Panc1 (cell line): ENCODE data around the gene ALKBH7. TPM values are rescaled to one million over a fixed set of nuclear protein-coding genes. Genes with fewer than 3 reads are reported as not detected.

ENCODE experiments used
- ATAC-seq: fragments of 200-7000 bp; cut with Tn5 transposase; 2 replicates; pipeline ENCODE4 v1.9.1; 2020; ENCODE audit warnings: mild to moderate bottlenecking, moderate library complexity
- BruUV-seq: library from RNA; stranded (reverse); fragments of 400-500 nt; replicated peaks from 2 replicates; lab custom pipeline; 2021; lab: Mats Ljungman, UMichigan
- CTCF ChIA-PET: fragments of 300-600 bp; sonication (Branson Sonifier 250); formaldehyde crosslinking; loops from one replicate; lab custom pipeline; 2022; ENCODE audit warnings: antibody characterized with exemption; lab: Charles Lee
- POLR2A ChIA-PET: fragments of 300-600 bp; sonication (Branson Sonifier 250); formaldehyde crosslinking; loops from one replicate; lab custom pipeline; 2022; ENCODE audit warnings: antibody characterized with exemption; lab: Charles Lee
- DNase-seq: peaks from one replicate; pipeline ENCODE4 v3.0.0-alpha.2; 2010; ENCODE audit warnings: low read depth, low spot score
- H3K27ac ChIP-seq: 2 replicates; pipeline ENCODE4 v1.5.1; 2011; ENCODE audit warnings: mild to moderate bottlenecking, low read length, inconsistent platforms
- H3K27me3 ChIP-seq: fragments of 200-500 bp; sonication (Bioruptor generic); 2 replicates; pipeline ENCODE4 v1.6.0; 2014; ENCODE audit warnings: low read length, inconsistent platforms; ENCODE audit not compliant: control insufficient read depth, insufficient read depth
- H3K36me3 ChIP-seq: fragments of 200-500 bp; sonication (Bioruptor generic); 2 replicates; pipeline ENCODE4 v1.5.1; 2014; ENCODE audit warnings: inconsistent platforms, mild to moderate bottlenecking, low read length, moderate library complexity; ENCODE audit not compliant: control insufficient read depth, insufficient read depth
- H3K4me1 ChIP-seq: 2 replicates; pipeline ENCODE4 v1.5.1; 2011; ENCODE audit warnings: inconsistent platforms, mild to moderate bottlenecking, low read length, moderate library complexity; ENCODE audit not compliant: control insufficient read depth, insufficient read depth
- H3K4me3 ChIP-seq, 2 experiments: 2 replicates each; pipeline ENCODE4 v1.5.1; 2011 to 2012; ENCODE audit warnings: low read depth in 2 of 2, low read length in 2 of 2, mild to moderate bottlenecking in 2 of 2, inconsistent platforms in 1 of 2, moderate library complexity in 1 of 2
- H3K9me3 ChIP-seq: fragments of 200-500 bp; sonication (Bioruptor generic); 2 replicates; pipeline ENCODE4 v1.5.1; 2014; ENCODE audit warnings: low read depth, mild to moderate bottlenecking, inconsistent platforms, low read length, moderate library complexity; ENCODE audit not compliant: control insufficient read depth, insufficient read depth
- CTCF ChIP-seq: fragments of 450-650 bp; IDR thresholded peaks from 2 replicates; pipeline ENCODE4 v1.5.1; 2017; ENCODE audit warnings: mild to moderate bottlenecking
- POLR2AphosphoS5 ChIP-seq: IDR thresholded peaks from 2 replicates; pipeline ENCODE4 v1.6.1; 2012; ENCODE audit warnings: mild to moderate bottlenecking, low read depth, low read length, moderate library complexity
- REST ChIP-seq, 2 experiments: IDR thresholded peaks; 2 replicates each; pipeline ENCODE4 v1.6.1; 2011 to 2012; ENCODE audit warnings: low read depth in 2 of 2, control low read depth in 1 of 2, low read length in 1 of 2, mild to moderate bottlenecking in 1 of 2, moderate library complexity in 1 of 2; ENCODE audit not compliant: insufficient read depth in 1 of 2
- SIN3A ChIP-seq: IDR thresholded peaks from 2 replicates; pipeline ENCODE4 v1.6.1; 2012; ENCODE audit warnings: low read depth, mild to moderate bottlenecking, low read length, moderate library complexity, borderline replicate concordance; ENCODE audit not compliant: insufficient read depth
- TCF7L2 ChIP-seq: IDR thresholded peaks from 2 replicates; pipeline ENCODE4 v1.6.1; 2011; ENCODE audit warnings: mild to moderate bottlenecking, low read depth, low read length, inconsistent platforms
- in situ Hi-C: cut with HindIII; loops from 2 replicates; pipeline ENCODE4 v1.10.0; 2016; ENCODE audit warnings: low sequenced_read_pairs, low pct_unique_long_range_greater_than_20kb
- intact Hi-C: fragments of 100-400 bp; cut with micrococcal nuclease; formaldehyde crosslinking; loops from one replicate; pipeline ENCODE4 v1.10.0; 2022; ENCODE audit not compliant: unreplicated experiment
- total RNA-seq: library from RNA; stranded (reverse); gene quantifications from one replicate; pipeline ENCODE4 v1.2.1, GENCODE V29; 2021; ENCODE audit not compliant: unreplicated experiment

ALKBH7 gene
- total RNA-seq, 1 experiment from 2014 or later, result 65.0 TPM

GRCh38 chr19:6415591-6416190 lies 43.1 kb downstream of the ALKBH7 start:
- DNase-seq (no peak), ATAC-seq (no peak)
- Histone ChIP-seq H3K4me1 (no peaks in the 10 kb centered on the region; the same call in 1 of the 2 replicates), H3K36me3 (peaks cover 7% of the 10 kb centered on the region; the same call in 1 of the 2 replicates), H3K27me3 (no peaks in the 10 kb centered on the region), H3K9me3 (no peaks in the 10 kb centered on the region), H3K27ac (no peak overlapping the region), H3K4me3 (no peak overlapping the region)
- ChIA-PET POLR2A (no interaction called here), CTCF (no interaction called here)
- in situ Hi-C loops (no loop called here), intact Hi-C loops (no loop called here)
- BruUV-seq, result no TSS peak
- TF ChIP-seq SIN3A, result no peak
- TF ChIP-seq POLR2AphosphoS5, result no peak
- TF ChIP-seq TCF7L2, result no peak
- TF ChIP-seq REST (IDR thresholded peaks at IDR 0.05; ENCODE audit: insufficient read depth in 1 of 2, low read depth in 2 of 2, low read length in 1 of 2), result no peak
- no peak for TF ChIP-seq CTCF

GRCh38 chr19:6416658-6417405 lies 44.2 kb downstream of the ALKBH7 start:
- no peak overlapping the region for H3K4me3 ChIP-seq
- no peak overlapping the region for H3K27ac ChIP-seq
- in situ Hi-C loops, result no loop called here
- ChIA-PET POLR2A (no interaction called here), CTCF (interaction anchor here (0.7 kb wide), 1 partner anchor 43 kb away, joined by 3 read pairs; the partner anchor contains the start of gene SLC25A23)
- H3K9me3 ChIP-seq, result no peaks in the 10 kb centered on the region
- H3K36me3 ChIP-seq, result peaks cover 8% of the 10 kb centered on the region
- H3K4me1 ChIP-seq, result no peaks in the 10 kb centered on the region; the same call in 1 of the 2 replicates
- ATAC-seq (no peak), DNase-seq (no peak)
- no peaks in the 10 kb centered on the region for H3K27me3 ChIP-seq
- intact Hi-C loops, result no loop called here
- TF ChIP-seq SIN3A (no peak), POLR2AphosphoS5 (no peak), CTCF (no peak)
- BruUV-seq, result no TSS peak
